GM12878 (cell line): ENCODE results near the gene MAP2K4. TPM values are rescaled to one million over a fixed set of nuclear protein-coding genes. Genes with fewer than 3 reads are reported as not detected.

Source experiments
- ATAC-seq: fragments of 200-7000 bp; cut with Tn5 transposase; 3 replicates; pipeline ENCODE4 v1.9.1; 2020; ENCODE audit warnings: mild to moderate bottlenecking, moderate library complexity
- BruUV-seq: library from RNA; stranded (reverse); fragments of 400-500 nt; replicated peaks from 2 replicates; lab custom pipeline; 2021; lab: Mats Ljungman, UMichigan
- CTCF ChIA-PET: fragments of 300-600 bp; sonication (Branson Sonifier 250); formaldehyde crosslinking; extraction: SDS; loops from one replicate; lab custom pipeline; 2021; ENCODE audit warnings: inconsistent platforms; lab: Yijun Ruan, JAX
- POLR2A ChIA-PET: fragments of 350-600 bp; formaldehyde crosslinking; extraction: SDS; loops from one replicate; lab custom pipeline; 2021; ENCODE audit warnings: inconsistent platforms; lab: Charles Lee
- RAD21 ChIA-PET: fragments of 300-600 bp; sonication (Branson Sonifier 250); formaldehyde crosslinking; loops from one replicate; lab custom pipeline; 2023; ENCODE audit warnings: antibody characterized with exemption; ENCODE audit not compliant: unreplicated experiment; lab: Charles Lee
- SMC1A ChIA-PET: fragments of 300-600 bp; sonication (Branson Sonifier 250); formaldehyde crosslinking; loops from one replicate; lab custom pipeline; 2023; ENCODE audit not compliant: unreplicated experiment, uncharacterized antibody; lab: Charles Lee
- DNase-seq: peaks from one replicate; pipeline ENCODE4 v3.0.0-alpha.2; 2011; ENCODE audit warnings: low read depth, low spot score
- FAIRE-seq: peaks from 3 replicates; lab custom pipeline; 2011; peaks lifted over from hg19 to GRCh38; lab: Jason Lieb, UNC
- H2AFZ ChIP-seq: 2 replicates; pipeline ENCODE4 v1.6.0; 2011; ENCODE audit warnings: low read depth, low read length, control low read depth; ENCODE audit not compliant: control insufficient read depth
- H3K27ac ChIP-seq: 2 replicates; pipeline ENCODE4 v1.5.1; 2011; ENCODE audit warnings: control low read depth; ENCODE audit not compliant: control insufficient read depth, insufficient read depth
- H3K27me3 ChIP-seq, 2 experiments: replicated peaks in 1 of 2; 2 replicates each; pipeline versions ENCODE4 v1.6.0 to v1.6.1; 2011; ENCODE audit warnings: low read length in 1 of 2; ENCODE audit not compliant: control insufficient read depth in 2 of 2, insufficient read depth in 2 of 2
- H3K36me3 ChIP-seq, 2 experiments: 2 replicates each; pipeline ENCODE4 v1.5.1; 2011; ENCODE audit warnings: low read length in 1 of 2; ENCODE audit not compliant: control insufficient read depth in 2 of 2, insufficient read depth in 2 of 2
- H3K4me1 ChIP-seq: 2 replicates; pipeline ENCODE4 v1.6.1; 2011; ENCODE audit warnings: mild to moderate bottlenecking, low read length, moderate library complexity, mixed read lengths; ENCODE audit not compliant: control insufficient read depth, insufficient read depth
- H3K4me2 ChIP-seq: 2 replicates; pipeline ENCODE4 v1.6.0; 2011; ENCODE audit warnings: control low read depth; ENCODE audit not compliant: control insufficient read depth, insufficient read depth
- H3K4me3 ChIP-seq: fragments of 200-600 bp; sonication (generic); 2 replicates; pipeline ENCODE4 v1.5.1; 2016
- H3K79me2 ChIP-seq: 2 replicates; pipeline ENCODE4 v1.6.0; 2011; ENCODE audit warnings: low read length; ENCODE audit not compliant: control insufficient read depth, insufficient read depth
- H3K9ac ChIP-seq: 2 replicates; pipeline ENCODE4 v1.8.0; 2011; ENCODE audit warnings: low read length, control low read depth, mixed read lengths; ENCODE audit not compliant: control insufficient read depth, insufficient read depth
- H3K9me3 ChIP-seq: replicated peaks from 3 replicates; pipeline ENCODE4 v1.5.1; 2011; ENCODE audit warnings: mild to moderate bottlenecking, low read length; ENCODE audit not compliant: control insufficient read depth, insufficient read depth
- H4K20me1 ChIP-seq: 2 replicates; pipeline ENCODE4 v1.6.0; 2011; ENCODE audit not compliant: control insufficient read depth, insufficient read depth
- ATF3 ChIP-seq: IDR thresholded peaks from 2 replicates; pipeline ENCODE4 v1.6.1; 2011; ENCODE audit warnings: low read depth, mild to moderate bottlenecking, low read length, moderate library complexity, borderline replicate concordance; ENCODE audit errors: extremely low read depth
- ESRRA ChIP-seq: IDR thresholded peaks from 2 replicates; pipeline ENCODE4 v1.6.1; 2012; ENCODE audit warnings: mild to moderate bottlenecking, low read length, improper control_type of control experiment
- IKZF2 ChIP-seq, 2 experiments: fragments of 450-650 bp; IDR thresholded peaks; 2 replicates each; pipeline ENCODE4 v1.6.1; 2017; ENCODE audit warnings: mild to moderate bottlenecking in 2 of 2, moderate library complexity in 2 of 2
- IRF3 ChIP-seq: fragments of 450-650 bp; IDR thresholded peaks from 2 replicates; pipeline ENCODE4 v1.6.1; 2014; ENCODE audit warnings: mild to moderate bottlenecking
- NFXL1 ChIP-seq: fragments of 450-650 bp; IDR thresholded peaks from 2 replicates; pipeline ENCODE4 v1.6.1; 2017; ENCODE audit warnings: antibody characterized with exemption, mild to moderate bottlenecking, borderline replicate concordance
- SKIL ChIP-seq: fragments of 450-650 bp; IDR thresholded peaks from 2 replicates; pipeline ENCODE4 v1.6.1; 2017; ENCODE audit warnings: mild to moderate bottlenecking, low read depth, inconsistent platforms; ENCODE audit not compliant: poor library complexity, severe bottlenecking
- SMARCA5 ChIP-seq: fragments of 450-650 bp; IDR thresholded peaks from 2 replicates; pipeline ENCODE4 v1.6.1; 2017; ENCODE audit warnings: mild to moderate bottlenecking
- ZNF384 ChIP-seq: IDR thresholded peaks from 2 replicates; pipeline ENCODE4 v1.6.1; 2012; ENCODE audit warnings: low read depth, mild to moderate bottlenecking, low read length, improper control_type of control experiment, borderline replicate concordance
- ZSCAN29 ChIP-seq: fragments of 450-650 bp; IDR thresholded peaks from 2 replicates; pipeline ENCODE4 v1.6.1; 2017; ENCODE audit warnings: mild to moderate bottlenecking, moderate library complexity
- WGBS: methylation state at CpG from one replicate; pipeline ENCODE4 v1.1.6; 2016; ENCODE audit warnings: low lambda C conversion rate; ENCODE audit not compliant: insufficient replicate concordance, insufficient coverage; ENCODE audit errors: missing lambda C conversion rate; 5-methylcytosine and 5-hydroxymethylcytosine counted together
- in situ Hi-C: fragments of 300-500 bp; cut with MboI; formaldehyde crosslinking; loops from 9 replicates; pipeline ENCODE4 v1.14.3; 2018; ENCODE audit warnings: mixed read lengths
- intact Hi-C: fragments of 100-400 bp; cut with micrococcal nuclease; formaldehyde crosslinking; loops from one replicate; pipeline ENCODE4 v1.14.2; 2022; ENCODE audit not compliant: unreplicated experiment
- polyA plus RNA-seq, 11 experiments: library from polyadenylated mRNA; depleted of rRNA in 4 of 11; unstranded in 6 of 11; stranded (reverse) in 5 of 11; fragments of >200 nt; fragmentation: Nextera tagmentation in 4 of 11; fragmentation: Illumina TruSeq in 1 of 11; extraction: Ambion mirVana in 4 of 11; extraction: Trizol in 1 of 11; gene quantifications; 1 replicate in 1 of 11; 2 replicates in 10 of 11; pipeline versions ENCODE4 v1.2.1 to v1.2.3, GENCODE V29; 2011 to 2016; ENCODE audit warnings: inconsistent platforms in 2 of 11, missing spikeins in 2 of 11, low read depth in 1 of 11
- total RNA-seq, 4 experiments: library from RNA; depleted of rRNA in 3 of 4; stranded (reverse); fragments of >200 nt in 3 of 4; fragmentation: Illumina TruSeq in 1 of 4; extraction: Trizol in 1 of 4; gene quantifications; 2 replicates each; pipeline versions ENCODE4 v1.2.1 to v1.2.3, GENCODE V29; 2013 to 2021
- TF ChIP-seq, protein P1 (sequence below): fragments of 450-650 bp; IDR thresholded peaks from 2 replicates; pipeline ENCODE4 v1.6.1; 2016; ENCODE audit warnings: mild to moderate bottlenecking

MAP2K4 gene
- total and polyA plus RNA-seq, 10 of the 15 experiments (the other 5 are each of a cell fraction or from before 2014, with no cell fraction given) = 5.4 to 34.1 (median 25.5) TPM

DNA sequence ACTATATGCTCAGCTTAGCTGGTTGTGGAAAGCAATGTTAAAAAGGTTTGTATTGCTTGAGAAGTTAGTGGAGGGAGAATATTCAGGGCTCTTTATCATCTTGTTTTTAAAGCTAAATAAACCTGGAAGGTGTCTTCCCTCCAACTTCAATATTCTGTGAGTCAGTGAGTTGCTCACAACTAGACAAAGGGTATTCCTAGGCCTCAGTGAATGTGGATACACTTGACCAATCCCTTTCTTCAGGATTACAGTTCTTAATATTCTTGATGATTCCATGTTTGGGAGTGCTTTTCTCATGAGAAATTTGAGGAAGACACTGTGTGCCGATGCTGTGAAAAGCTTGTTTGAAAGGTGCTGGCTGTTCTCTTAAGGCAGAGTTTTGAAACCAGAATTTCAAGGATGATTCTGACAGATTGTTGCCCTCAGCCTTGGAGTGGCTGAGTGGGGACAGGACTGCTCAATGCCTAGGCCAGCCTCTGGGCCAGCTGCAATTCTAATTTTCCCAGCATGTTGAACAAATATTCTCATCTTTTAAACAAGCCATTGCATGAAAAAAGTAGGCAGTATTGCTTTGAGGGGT lies 30.1 kb downstream of the MAP2K4 start:
- FAIRE-seq (no peak), ATAC-seq (no peak), DNase-seq (no peak)
- Histone ChIP-seq H3K27ac (no peak overlapping the region), H3K4me3 (no peak overlapping the region), H3K9ac (no peak overlapping the region), H3K27me3 (no peaks in the 10 kb centered on the region), H3K9me3 (no peaks in the 10 kb centered on the region), H2AFZ (no peak overlapping the region), H3K79me2 (peaks cover 14% of the 10 kb centered on the region), H3K4me1 (no peaks in the 10 kb centered on the region; the same call in 1 of the 2 replicates), H3K36me3 (no peaks in the 10 kb centered on the region; a peak in 1 of 4 replicates), H4K20me1 (0 out of 2 replicates have a peak, but pooled peaks cover 2% of the 10 kb centered on the region), H3K4me2 (no peak overlapping the region)
- TF ChIP-seq ZSCAN29 (no peak), IKZF2 (IDR thresholded peaks at IDR 0.05) (no peak), ATF3 (no peak), ZNF384 (no peak), SMARCA5 (no peak)
- intact Hi-C loops (no loop called here), in situ Hi-C loops (no loop called here)
- WGBS = 93% methylated on average over 1 of the region's 1 CpG
- ChIA-PET SMC1A (no interaction called here), CTCF (interaction anchor here (1.6 kb wide), 1 partner anchor 12 kb away, joined by 4 read pairs; no protein-coding TSS in a partner anchor), RAD21 (no interaction called here), POLR2A (interaction anchor here (1.1 kb wide), 1 partner anchor 12 kb away, joined by 3 read pairs; no protein-coding TSS in a partner anchor)
- BruUV-seq = no TSS peak

DNA sequence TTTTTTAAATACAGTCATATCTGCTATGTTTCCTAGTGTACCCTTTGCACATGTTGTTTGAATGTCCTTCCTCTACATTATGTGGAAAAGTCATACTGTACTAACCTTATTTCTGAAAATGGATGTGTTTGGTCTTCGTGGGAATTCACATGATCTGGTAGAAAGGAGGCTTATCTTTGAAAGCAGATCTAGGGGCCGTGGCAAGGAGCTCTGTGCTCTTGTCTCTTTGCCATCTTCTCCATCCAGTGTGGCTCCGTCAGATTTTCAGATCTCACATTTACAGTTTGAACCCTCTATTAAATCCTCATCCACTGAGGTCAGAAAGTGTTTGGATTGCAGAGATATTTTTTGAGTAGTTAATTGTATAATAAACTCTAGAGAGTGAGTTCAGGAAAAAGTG lies 32.9 kb downstream of the MAP2K4 start:
- 96% methylated on average over 3 of the region's 3 CpGs for WGBS
- Histone ChIP-seq H3K4me3 (no peak overlapping the region), H3K4me2 (no peak overlapping the region), H3K79me2 (peaks cover 2% of the 10 kb centered on the region), H3K27ac (no peak overlapping the region), H4K20me1 (0 out of 2 replicates have a peak, but pooled peaks cover 2% of the 10 kb centered on the region), H3K36me3 (peaks cover 0 to 3% of the 10 kb centered on the region in 2 experiments; a peak in 1 of 4 replicates), H3K27me3 (no peaks in the 10 kb centered on the region), H3K9ac (no peak overlapping the region), H3K4me1 (no peaks in the 10 kb centered on the region; the same call in 1 of the 2 replicates), H3K9me3 (no peaks in the 10 kb centered on the region), H2AFZ (no peak overlapping the region)
- no TSS peak for BruUV-seq
- ChIA-PET POLR2A (no interaction called here), CTCF (interaction anchor here (0.6 to 1.2 kb wide), 2 partner anchors 8 to 48 kb away, joined by 3 to 5 read pairs; no protein-coding TSS in a partner anchor), SMC1A (interaction anchor here (1.8 kb wide), 1 partner anchor 16 kb away, joined by 5 read pairs; no protein-coding TSS in a partner anchor), RAD21 (no interaction called here)
- DNase-seq = no peak
- no peak for ATAC-seq
- in situ Hi-C loops (no loop called here), intact Hi-C loops (no loop called here)
- FAIRE-seq = peak; percentile 47
- TF ChIP-seq IRF3 (no peak), NFXL1 (no peak), ESRRA (no peak), SKIL (no peak)
- TF ChIP-seq, protein P1, sequence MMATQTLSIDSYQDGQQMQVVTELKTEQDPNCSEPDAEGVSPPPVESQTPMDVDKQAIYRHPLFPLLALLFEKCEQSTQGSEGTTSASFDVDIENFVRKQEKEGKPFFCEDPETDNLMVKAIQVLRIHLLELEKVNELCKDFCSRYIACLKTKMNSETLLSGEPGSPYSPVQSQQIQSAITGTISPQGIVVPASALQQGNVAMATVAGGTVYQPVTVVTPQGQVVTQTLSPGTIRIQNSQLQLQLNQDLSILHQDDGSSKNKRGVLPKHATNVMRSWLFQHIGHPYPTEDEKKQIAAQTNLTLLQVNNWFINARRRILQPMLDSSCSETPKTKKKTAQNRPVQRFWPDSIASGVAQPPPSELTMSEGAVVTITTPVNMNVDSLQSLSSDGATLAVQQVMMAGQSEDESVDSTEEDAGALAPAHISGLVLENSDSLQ = no peak
